NCI-H69 (cell line): ENCODE results near the gene RNF13.

Source experiments
- DNase-seq: peaks from one replicate; lab custom pipeline; 2025; lab: John Stamatoyannopoulos, UW

The RNF13 gene, protein sequence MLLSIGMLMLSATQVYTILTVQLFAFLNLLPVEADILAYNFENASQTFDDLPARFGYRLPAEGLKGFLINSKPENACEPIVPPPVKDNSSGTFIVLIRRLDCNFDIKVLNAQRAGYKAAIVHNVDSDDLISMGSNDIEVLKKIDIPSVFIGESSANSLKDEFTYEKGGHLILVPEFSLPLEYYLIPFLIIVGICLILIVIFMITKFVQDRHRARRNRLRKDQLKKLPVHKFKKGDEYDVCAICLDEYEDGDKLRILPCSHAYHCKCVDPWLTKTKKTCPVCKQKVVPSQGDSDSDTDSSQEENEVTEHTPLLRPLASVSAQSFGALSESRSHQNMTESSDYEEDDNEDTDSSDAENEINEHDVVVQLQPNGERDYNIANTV

DNA sequence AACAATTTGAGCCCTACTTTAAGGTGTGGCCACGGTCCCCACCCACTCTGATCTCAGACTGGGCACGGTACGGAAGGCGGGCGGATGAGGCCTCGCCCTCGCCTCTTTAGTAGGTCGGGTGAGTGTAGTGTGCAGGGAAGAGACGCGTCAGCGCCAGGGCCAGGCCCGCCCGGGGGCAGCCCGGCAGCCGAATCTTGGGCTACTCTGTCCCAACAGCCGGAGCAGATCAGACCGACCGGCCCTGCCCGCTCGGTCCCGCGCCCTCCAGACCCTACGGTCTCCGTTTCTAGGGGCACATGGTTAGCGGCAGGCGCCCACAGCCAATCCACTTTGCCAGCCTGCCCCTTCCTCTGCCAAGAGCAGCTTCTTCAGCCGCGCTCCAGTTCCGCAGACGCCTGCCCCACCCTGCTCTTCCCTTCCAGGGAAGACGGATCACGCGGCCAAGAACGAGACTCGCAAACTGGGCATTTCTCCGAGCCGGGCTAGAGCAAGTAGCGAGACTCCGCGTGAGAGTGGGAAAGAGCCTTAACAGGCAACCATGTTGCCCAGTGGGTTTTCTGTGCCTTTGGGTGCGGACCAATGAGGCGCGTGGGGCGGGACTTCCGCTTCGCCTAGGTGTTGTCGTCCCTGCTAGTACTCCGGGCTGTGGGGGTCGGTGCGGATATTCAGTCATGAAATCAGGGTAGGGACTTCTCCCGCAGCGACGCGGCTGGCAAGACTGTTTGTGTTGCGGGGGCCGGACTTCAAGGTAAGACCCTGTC lies at the start of gene RNF13:
TSS of gene RNF13 (plus strand) at position 610 of the 761 bp plus-strand sequence. CDS start 32,812 bp downstream, outside the sequence.
- peak; percentile 92 for DNase-seq

DNA sequence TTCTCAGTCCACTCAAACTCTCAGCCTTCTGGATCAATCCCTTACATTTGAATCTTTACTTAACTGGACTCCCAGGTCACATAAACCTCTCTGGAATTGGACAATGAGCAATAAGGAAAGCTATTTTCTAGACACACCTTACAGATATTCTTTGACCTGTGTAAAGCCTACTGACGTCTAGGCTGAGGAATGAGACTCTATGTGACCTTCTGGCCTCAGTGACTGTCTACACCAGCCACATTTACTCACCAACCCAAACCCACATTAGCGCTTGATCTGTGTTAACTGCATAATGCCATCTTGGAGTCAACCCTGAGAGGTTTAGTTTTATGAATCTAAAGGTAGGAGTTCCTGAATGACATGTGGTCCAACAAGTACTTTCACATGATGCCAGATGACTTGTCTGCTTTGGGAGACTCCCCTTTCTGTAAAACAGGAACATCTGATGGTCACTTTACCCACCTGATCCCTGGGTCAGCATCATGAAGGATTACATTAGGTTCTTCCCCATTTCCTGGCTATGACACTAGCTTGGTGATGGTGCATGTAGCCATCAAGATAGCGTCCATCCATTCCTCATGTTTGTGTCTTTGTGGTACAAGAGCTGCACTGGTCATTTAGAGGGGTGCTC lies 49.3 kb upstream of the RNF13 start:
- no peak for DNase-seq

DNA sequence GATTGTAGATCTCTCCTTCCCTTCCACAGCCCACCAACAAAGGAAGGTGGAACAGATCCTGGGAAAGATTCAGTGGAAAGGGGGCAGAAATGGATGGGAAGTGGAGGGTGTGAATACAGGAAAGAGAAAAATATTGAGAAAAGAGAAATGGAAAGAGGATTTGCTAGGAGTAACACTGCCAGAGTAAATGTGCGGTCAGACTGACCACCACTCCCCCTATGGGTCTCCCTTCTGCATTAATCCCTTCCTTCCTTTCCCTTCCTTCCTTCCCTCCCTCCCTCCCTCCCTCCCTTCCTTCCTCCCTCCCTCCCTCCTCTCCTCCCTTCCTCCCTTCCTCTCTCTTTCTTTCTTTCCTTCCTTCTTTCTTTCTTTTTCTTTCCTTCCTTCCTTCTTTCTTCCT lies 48.7 kb upstream of the RNF13 start:
- DNase-seq = no peak

DNA sequence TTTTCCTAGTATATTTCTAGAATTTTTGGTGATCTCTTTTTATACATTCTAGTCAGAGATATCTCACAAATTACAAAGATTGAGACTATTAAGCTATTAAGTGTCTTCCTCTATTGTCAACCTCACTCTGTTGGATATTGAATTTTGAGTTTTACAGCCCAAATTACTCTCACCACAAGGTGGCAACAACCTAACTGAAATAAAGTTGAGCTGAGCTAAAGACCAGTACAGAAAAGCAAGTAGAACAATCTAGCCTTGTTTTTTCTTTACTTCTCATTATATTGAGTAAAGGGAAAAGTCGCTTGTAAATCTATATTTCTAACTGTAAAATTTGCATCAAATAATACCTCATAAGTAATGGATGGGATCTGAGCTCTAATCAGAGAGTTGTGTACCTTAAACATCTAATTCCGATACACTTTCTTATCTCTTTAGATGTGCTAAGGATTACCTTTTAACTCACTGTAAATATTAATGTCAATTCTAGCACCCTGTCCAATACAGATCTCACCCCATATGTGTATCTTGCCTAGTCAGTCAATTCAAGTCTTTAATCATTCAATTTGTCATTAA lies 47.2 kb upstream of the RNF13 start:
- peak; percentile 15 for DNase-seq

DNA sequence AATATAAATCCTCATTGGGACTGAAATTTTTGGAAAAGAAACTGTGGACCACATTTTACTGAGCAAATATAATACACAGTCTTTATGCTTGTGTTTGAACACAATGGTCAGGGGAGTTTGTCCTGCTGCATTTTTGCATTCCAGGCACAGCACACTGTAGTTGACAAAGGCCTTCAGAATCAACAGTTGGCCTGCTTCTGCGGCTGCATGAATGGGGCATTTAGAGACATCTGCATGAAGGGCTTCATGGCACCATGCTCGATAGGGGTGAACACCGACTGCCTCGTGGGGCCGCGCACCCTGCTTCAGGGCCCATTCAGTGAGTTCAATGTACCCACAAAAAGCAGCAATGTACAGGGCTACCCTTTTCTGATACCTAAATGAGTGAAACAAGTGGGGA lies 45.3 kb upstream of the RNF13 start:
- no peak for DNase-seq

DNA sequence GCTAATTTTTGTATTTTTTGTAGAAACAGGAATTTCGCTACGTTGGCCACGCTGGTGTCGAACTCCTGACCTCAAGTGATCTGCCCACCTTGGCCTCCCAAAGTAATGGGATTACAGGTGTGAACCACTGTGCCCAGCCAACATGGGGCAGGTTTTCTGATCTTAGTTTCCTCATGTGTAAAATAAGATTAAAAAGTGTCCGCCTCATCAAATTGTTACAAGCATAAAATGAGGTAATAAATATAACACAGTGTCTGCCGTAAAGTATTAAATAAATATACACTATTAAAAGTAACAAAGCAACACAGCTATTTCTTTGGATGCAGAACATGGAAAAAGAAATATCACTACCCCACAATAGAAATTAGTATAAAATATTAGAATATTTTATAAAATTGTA lies 44.3 kb upstream of the RNF13 start:
- no peak for DNase-seq

DNA sequence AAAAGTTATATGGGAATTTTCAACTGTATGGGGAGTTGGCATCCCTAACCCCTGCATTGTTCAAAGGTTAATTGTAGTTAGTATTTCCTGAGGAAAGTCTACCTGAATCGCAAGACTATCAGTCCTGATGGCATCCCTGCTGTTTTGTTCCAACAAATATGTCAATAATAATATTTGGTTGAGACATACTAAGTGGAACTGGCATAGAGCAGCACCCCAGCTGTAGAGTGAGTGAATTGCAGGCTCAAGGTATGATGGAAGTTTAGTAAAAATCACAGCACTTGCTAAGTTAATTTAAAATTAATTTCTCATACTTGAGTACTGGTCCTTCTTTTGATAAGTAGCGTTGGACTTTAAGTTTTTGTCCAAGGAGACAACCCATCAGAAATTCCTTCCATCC lies 42.8 kb upstream of the RNF13 start:
- no peak for DNase-seq

DNA sequence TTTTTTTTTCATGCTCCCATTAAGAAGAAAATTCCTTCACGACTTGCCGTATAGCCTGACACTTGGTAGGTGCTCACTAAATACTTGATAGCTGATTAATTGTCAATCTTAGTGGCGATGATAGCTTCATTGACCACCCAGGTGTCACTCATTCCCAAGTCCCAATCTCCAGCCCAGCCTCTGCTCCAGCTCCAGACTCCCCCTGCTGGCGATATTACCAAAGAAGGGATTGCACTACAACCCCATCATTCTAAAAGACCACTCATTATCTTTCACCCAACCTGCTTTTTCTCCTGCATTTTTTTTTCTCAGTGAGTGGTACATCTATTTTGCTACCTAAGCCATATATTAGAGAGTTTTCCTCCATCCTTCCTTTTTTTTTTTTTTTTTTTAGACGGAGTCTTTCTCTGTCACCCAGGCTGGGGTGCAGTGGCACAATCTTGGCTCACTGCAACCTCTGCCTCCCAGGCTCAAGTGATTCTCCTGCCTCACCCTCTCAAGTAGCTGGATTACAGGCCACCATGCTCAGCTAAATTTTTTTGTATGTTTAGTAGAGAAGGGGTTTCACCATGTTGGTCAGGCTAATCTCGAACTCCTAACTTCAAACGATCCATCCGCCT lies 41.3 kb upstream of the RNF13 start:
- DNase-seq = peak; percentile 48

DNA sequence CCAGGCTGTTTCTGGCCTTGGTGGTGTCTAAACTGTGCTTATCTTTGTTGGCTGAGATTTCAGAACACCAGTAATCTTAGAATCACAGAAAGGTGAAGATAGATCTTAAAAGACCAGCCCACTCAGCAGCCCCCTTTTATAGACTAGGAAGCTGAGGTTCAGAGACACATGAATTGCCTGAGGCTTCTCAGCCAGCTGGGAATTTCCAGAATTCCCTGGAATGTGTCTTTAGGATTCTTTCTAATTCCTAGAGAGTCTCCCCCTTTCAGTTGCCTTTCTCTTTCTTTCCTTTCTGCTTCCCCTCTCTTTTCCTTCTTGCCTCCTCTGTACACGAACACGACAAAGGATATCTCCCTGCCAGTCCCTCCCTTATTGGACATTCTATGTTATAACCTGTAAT lies 40.2 kb upstream of the RNF13 start:
- DNase-seq = no peak

DNA sequence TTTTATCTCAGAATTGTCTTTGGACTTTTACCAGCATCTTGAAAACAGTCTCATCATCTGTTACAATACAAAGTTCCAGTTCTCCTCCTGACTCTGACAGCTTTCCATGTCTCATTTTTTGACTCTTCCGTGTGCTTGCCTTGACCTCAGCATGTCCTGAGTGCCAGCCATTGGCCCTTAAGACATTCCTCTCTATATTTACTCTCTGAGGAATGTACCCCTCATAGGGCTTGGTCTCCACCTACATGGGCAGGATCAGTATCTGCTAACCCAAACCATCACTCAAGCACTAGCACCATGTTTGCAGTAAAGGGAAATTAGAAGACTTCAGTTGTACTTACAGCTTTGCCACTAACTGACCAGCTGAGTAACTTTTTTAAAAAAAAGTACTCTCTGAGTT lies 36.8 kb upstream of the RNF13 start:
- DNase-seq = no peak

DNA sequence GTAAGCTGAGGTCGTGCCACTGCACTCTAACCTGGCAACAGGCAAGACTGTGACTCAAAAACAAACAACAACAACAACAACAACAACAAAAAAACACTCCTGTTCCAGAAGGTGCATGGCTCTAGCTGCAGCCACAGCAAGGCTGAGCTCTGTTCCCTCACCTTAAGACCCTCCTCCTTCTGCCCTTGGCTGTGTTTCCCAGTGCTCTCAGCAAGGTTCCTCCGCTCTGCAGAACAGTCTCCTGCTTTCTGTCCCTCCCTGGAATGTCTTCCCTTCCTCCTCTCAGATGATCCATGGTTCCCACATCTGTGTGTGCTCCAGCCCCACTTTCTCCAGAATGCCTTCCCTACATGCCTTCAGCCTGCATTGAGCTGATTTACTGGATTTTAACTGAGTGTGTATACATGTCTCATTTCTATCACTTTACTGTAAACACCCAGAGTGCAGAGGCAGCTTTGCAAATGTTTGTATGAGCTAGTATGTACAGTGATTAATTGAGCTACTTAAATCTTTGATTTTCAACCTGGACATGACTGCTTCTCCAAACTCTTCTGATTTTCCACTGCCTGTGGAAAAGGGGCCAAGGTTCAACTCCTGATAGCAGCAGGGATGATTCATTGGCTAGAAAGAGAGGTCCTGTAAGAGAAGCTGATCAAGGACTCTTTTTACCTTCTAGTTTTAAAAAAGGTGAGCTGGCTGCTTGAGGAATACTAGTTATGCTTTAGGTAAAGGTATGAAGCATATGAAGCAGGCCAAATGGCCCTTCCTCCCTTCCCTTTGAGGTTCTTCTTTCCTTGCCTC lies 35.4 kb upstream of the RNF13 start:
- no peak for DNase-seq

DNA sequence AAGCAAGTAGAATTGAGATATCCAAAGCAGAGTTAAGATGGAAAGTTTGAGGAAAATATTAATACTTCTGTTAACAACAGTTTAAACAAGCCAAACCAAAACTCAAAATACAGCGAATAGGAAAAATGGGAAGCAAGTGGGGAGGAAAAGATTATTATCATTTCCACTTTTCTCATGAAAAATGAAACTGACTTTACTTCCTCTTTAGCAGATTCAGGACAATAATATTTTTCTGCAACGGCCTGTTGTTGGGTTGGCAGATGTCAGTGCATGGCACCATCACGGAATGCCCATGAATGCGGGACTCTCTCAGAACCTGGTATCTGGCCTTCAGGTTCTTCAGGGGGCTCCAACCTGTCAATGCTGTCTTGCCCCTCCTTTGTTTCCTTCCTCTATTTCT lies 31.8 kb upstream of the RNF13 start:
- DNase-seq = no peak

DNA sequence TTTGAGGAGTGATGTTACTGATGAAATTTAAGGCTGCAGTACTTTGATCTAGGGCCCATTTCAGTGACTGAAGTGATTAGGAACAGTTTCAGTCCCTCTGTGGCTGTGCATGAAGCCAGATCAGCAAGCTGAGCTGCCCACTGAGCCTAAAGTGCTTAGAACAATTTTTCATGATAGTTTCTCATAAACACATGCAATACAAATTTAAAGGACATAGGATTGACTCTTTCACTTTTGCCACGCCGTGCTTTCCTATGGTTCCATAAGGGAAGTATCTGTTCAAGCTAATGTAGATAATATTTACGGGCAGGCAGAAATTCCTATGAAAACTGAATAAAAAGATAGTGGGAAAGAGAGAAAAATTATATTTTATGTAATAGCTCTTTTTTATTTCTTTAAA lies 31.3 kb upstream of the RNF13 start:
- DNase-seq = no peak

DNA sequence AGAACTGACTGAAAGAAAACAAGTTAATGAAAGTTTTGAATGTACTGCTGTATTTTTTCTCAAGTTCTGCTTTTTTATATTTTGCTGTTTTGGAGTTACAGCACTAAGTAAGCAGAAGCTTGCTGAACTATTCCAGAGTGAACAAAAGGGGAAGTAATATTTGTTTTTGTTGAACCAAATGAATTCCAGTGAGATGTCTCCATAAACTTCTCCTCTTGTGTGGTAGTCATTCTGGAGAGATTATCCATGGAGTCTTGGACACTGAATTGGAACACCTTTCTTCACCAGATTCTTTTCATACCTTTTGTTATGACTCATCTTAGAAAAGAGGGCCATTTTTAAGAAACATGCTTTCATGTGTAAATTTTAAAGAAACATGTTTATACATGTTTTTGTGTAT lies 29.4 kb upstream of the RNF13 start:
- no peak for DNase-seq

DNA sequence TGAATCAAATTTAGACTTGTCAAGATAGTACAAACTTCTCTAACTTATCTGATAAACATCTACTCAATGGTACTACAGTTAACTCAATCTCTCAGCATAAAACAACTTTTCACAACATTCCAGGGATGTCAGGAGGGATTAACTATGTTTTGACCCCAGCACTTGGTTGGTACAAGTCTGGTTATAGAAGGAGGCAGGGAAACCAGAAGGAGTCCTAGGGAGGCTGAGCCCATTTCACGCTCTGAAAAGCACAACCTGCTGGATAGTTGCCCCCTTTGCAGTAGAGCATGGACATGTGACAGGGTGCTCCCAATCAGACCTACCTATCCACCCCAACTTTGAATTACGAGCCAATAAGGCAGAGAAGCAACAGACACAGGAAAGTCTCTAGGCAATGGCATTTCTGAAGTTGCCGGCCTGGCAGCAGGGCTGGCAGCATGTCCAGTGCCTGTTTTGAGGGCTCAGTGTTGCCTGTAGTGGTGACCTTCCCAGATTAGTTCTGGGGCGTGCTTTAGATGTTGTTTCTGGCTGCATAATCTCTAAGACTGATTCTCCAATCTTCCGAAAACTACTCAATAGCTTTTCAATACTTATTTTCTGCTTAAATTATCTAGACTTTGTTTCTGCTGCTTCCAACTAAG lies 28.8 kb upstream of the RNF13 start:
- no peak for DNase-seq

DNA sequence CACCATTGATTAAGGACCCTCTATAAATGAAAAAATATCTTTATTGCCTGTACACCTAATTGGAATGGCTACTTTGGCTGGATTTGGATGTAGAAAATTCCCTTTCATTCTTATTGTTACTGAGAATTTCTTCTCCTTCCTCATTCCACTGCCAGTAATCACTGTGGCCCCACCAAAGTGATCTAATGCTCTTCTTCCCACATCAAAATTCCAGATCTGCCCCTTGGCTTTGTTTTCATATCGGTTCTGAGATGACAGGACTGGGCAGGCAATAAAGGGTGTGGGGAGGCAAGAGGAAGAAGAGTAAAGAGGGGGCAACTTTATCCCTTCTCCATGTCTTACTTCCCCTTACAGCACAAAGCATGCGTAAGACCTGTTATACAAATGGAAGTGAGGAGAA lies 22.7 kb upstream of the RNF13 start:
- no peak for DNase-seq

DNA sequence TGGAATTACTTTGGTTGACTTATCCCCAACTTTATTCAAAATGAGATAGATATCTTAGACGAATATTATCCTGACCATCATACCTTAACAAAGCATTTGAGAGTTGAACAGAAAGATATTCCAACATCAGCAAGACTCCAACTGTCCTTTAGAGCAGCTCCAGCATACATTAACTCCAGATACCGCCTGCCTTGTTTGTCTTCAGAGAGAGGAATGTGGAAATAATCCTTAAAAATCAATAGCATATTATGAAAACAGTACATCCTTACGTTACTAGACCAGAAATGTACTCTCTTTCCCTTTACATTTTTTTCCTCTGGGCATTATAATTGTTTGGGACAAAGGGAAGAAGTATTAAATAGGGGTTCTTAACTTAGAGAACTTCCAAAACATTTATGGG lies 22.3 kb upstream of the RNF13 start:
- no peak for DNase-seq

DNA sequence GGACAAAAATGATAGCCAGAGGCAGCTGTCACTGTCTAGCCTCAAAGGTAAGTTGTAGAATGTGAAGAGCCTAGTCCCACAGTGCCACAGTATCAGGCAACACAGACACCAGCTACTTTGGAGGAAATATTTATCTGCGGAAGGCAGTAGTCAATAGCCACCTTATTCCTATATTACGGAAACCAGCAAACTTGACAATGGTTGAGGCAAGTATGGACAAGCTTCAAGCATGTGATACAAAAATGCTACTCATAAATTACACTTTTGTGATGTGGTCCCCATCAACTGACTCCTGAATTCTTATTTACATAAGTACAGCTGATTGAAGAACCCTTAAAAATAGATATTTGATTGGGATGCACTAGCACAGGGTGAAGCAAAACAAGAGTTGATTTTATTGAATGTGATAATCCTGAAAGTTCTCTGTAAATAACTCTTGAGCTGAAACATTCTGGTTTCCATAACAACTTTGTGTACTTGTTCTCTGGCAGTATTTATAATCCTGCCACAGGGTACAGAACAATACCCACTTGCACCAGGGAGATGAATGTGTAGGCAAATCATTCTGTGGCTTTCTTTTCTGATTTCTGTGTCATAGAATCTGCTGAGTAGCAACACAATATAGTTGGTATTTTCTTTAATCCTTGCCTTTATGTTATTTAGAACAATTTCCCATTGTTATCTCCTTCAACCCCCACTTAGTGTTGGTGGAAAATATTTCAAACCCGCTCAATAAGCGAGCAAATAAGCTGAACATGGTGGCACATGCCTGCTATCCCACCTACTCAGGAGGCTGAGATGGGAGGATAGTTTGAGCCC lies 20.4 kb upstream of the RNF13 start, which contains the start of gene ANKUB1:
TSS of gene ANKUB1 (minus strand) at position 103 of the 819 bp plus-strand sequence. CDS start 188 bp downstream, outside the sequence.
- DNase-seq = no peak

DNA sequence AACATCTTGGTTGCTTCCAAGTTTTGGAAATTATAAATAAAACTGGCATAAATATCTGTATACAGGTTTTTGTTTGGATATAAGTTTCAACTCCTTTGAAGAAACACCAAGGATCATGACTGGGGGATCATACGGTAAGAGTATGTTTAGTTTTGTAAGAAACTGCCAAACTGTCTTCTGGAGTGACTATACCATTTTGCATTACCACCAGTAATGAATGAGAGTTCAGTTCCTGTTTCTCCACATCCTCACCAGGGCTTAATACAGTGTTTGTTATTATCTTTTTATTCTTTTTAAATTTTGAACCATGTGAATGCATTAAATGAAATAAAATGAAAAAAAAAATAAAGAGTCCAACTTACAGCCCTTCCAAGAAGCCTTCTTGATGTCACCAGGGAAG lies 17.0 kb upstream of the RNF13 start:
- DNase-seq = no peak

DNA sequence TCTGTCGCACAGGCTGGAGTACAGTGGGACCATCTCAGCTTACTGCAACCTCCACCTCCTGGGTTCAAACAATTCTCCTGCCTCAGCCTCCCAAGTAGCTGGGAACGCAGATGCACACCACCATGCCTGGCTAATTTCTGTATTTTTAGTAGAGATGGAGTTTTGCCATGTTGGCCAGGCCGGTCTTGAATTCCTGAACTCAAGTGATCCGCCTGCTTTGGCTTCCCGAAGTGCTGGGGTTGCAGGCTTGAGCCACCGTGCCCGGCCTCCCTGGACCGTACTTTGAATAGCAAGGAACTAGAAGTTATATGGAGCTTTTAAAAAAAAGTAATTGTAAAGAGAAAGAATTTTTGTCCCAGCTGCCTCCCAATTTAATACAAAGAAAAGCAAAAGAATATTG lies 12.3 kb upstream of the RNF13 start:
- no peak for DNase-seq
